NCI-H524 treated with DMSO at 0.1 percent for 48 hours (cell line): ENCODE results near the gene MED14.

Experiments
- DNase-seq: peaks from one replicate; lab custom pipeline; 2025; lab: John Stamatoyannopoulos, UW

MED14 gene

GRCh38 chrX:40663880-40664630, 71.3 kb downstream of the MED14 start:
- DNase-seq: no peak

GRCh38 chrX:40663078-40663740, 72.1 kb downstream of the MED14 start:
- no peak for DNase-seq

- DNase-seq: no peak
Measured at GRCh38 chrX:40661489-40661888, 73.9 kb downstream of the MED14 start.

GRCh38 chrX:40660381-40660780, 75.0 kb downstream of the MED14 start:
- no peak for DNase-seq

- DNase-seq: no peak
Measured at GRCh38 chrX:40653535-40653934, 81.8 kb downstream of the MED14 start.

GRCh38 chrX:40652664-40653063, 82.7 kb downstream of the MED14 start:
- no peak for DNase-seq

- peak; percentile 24 for DNase-seq
Measured at GRCh38 chrX:40651620-40652223, 83.6 kb downstream of the MED14 start.

- peak; percentile 60 for DNase-seq
Measured at GRCh38 chrX:40647307-40648197, 87.8 kb downstream of the MED14 start, which contains the start of gene CXorf38. Gene CXorf38, minus strand, starts transcription at chrX:40647561. Its CDS starts 41 bp downstream, at chrX:40647520.

GRCh38 chrX:40646489-40647306, 88.6 kb downstream of the MED14 start:
- DNase-seq: no peak

- no peak for DNase-seq
Measured at GRCh38 chrX:40644821-40645358, 90.5 kb downstream of the MED14 start.

GRCh38 chrX:40644176-40644575, 91.2 kb downstream of the MED14 start:
- DNase-seq: no peak

GRCh38 chrX:40637687-40638086, 97.7 kb downstream of the MED14 start:
- DNase-seq: no peak

GRCh38 chrX:40632199-40632598, 103.1 kb downstream of the MED14 start:
- DNase-seq: no peak

GRCh38 chrX:40628506-40628905, 106.8 kb downstream of the MED14 start:
- no peak for DNase-seq

GRCh38 chrX:40625294-40625693, 110.0 kb downstream of the MED14 start:
- DNase-seq: no peak

GRCh38 chrX:40623665-40624064, 111.7 kb downstream of the MED14 start:
- no peak for DNase-seq

GRCh38 chrX:40623139-40623536, 112.2 kb downstream of the MED14 start, which contains the start of gene MPC1L:
Gene MPC1L, plus strand, starts transcription at chrX:40623428. Its CDS starts 138 bp downstream, at chrX:40623566.
- DNase-seq: no peak

GRCh38 chrX:40622479-40623138, 112.7 kb downstream of the MED14 start:
- DNase-seq: no peak

GRCh38 chrX:40617566-40617965, 117.8 kb downstream of the MED14 start:
- DNase-seq: no peak

GRCh38 chrX:40615976-40616375, 119.4 kb downstream of the MED14 start:
- DNase-seq: no peak
